Lung microvascular endothelial cell (primary cell): ENCODE data around the gene CEP250. TPM values are rescaled to one million over a fixed set of nuclear protein-coding genes. Genes with fewer than 3 reads are reported as not detected.
"Not testable (repeated sequence)": the region's sequence is repeated elsewhere in the genome, so short reads cannot be mapped to it uniquely, and the experiment has no call there.

Source experiments
- DNase-seq, 2 donors: peaks; one replicate each; pipeline versions ENCODE4 v3.0.0 to v3.0.0-alpha.2; 2010; ENCODE audit warnings: low read depth in 2 of 2
- total RNA-seq: library from RNA; depleted of rRNA; stranded (reverse); fragments of >200 nt; gene quantifications from 2 replicates; pipeline ENCODE4 v1.2.1, GENCODE V29; 2014

Gene CEP250, protein sequence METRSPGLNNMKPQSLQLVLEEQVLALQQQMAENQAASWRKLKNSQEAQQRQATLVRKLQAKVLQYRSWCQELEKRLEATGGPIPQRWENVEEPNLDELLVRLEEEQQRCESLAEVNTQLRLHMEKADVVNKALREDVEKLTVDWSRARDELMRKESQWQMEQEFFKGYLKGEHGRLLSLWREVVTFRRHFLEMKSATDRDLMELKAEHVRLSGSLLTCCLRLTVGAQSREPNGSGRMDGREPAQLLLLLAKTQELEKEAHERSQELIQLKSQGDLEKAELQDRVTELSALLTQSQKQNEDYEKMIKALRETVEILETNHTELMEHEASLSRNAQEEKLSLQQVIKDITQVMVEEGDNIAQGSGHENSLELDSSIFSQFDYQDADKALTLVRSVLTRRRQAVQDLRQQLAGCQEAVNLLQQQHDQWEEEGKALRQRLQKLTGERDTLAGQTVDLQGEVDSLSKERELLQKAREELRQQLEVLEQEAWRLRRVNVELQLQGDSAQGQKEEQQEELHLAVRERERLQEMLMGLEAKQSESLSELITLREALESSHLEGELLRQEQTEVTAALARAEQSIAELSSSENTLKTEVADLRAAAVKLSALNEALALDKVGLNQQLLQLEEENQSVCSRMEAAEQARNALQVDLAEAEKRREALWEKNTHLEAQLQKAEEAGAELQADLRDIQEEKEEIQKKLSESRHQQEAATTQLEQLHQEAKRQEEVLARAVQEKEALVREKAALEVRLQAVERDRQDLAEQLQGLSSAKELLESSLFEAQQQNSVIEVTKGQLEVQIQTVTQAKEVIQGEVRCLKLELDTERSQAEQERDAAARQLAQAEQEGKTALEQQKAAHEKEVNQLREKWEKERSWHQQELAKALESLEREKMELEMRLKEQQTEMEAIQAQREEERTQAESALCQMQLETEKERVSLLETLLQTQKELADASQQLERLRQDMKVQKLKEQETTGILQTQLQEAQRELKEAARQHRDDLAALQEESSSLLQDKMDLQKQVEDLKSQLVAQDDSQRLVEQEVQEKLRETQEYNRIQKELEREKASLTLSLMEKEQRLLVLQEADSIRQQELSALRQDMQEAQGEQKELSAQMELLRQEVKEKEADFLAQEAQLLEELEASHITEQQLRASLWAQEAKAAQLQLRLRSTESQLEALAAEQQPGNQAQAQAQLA (N-terminal part only)
- total RNA-seq: 6.2 and 7.6 TPM in 2 replicates

DNA sequence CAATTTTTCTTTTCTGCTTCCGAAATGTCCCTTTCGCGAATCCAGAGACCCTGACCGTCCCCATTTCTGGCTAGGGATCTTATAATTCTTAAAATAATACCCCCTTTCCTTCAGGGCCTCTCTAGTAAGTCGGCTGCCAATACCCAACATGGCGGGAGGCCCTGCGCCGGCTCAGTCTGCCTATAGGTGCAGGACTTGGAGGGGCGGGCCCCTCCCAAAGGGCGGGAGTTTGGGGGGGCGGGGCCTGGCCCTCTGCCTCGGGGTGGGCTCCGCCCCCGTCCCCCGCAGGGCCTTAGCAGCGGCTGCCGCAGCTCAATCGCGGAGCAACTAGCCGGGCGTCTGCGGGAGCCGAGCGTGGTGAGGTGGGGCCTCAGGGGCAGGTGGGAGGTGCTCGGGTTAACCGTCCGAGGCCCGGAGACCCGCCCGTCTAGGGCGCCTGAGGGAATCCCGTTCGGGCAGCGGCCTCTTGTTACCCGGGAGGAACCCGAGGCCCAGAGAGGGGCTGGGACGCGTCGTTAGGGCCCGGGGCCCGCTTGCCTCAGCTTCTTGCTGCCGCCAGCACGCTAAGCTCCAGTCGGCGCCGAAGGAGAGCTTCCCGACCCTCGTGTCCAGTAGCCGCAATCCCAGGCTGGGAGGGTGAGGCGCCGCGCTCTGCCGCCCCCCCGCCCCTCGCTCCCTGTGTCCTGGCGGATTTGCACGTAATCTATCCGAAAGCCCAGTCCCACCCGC, at the start of gene CEP250:
CEP250 (plus strand) TSS at position 718 of the 729 bp plus-strand sequence. CDS start 6,770 bp downstream, outside the sequence.
- peak; percentile 95 for DNase-seq

DNA sequence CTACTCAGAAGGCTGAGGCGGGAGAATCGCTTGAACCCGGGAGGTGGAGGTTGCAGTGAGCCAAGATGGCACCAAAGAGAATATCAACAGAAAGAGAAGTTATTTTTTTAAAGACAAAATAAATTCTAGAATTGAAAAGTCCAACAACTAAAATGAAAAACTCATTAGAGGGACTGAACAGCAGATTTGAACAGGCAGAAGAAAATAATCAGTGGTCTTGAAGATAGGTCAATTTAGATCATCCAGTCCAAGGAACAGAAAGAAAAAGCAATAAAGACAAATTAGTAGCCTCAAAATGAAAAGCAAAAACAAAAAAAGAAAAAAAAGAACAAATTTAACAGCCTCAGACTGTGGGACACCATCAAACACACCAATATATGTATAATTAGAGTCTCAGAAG, 49.6 kb upstream of the CEP250 start:
- DNase-seq: no peak

DNA sequence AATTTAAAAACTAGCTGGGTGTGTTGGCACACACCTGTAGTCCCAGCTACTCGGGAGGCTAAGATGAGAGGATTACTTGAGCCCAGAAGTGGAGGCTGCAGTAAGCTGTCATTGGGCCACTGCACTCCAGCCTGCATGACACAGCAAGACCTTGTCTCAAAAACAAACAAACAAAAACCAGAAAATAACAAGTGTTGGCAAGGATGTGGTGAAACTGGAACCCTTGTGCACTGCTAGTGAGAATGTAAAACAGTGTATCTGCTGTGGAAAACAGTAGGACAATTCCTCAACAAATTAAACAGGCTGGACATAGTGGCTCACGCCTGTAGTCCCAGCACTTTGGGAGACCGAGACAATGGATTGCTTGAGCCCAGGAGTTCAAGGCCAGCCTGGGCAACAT, 47.1 kb upstream of the CEP250 start:
- DNase-seq: no peak

DNA sequence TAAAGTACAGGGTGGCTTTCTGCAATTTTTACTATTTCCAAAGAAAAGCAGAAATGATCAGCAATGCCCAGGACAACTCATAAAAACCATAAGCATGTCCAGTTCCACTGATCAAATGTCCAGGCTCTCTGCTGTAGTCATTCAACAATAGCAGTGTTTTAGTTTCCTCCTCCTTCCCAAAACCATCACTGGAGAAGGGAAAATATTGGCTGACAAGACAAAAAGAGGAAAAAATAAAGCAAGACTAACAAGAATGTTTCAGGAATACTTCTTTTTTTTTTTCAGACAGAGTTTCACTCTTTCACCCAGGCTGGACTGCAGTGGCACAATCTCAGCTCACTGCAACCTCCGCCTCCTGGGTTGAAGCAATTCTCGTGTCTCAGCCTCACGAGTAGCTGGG, 45.9 kb upstream of the CEP250 start:
- DNase-seq: no peak

DNA sequence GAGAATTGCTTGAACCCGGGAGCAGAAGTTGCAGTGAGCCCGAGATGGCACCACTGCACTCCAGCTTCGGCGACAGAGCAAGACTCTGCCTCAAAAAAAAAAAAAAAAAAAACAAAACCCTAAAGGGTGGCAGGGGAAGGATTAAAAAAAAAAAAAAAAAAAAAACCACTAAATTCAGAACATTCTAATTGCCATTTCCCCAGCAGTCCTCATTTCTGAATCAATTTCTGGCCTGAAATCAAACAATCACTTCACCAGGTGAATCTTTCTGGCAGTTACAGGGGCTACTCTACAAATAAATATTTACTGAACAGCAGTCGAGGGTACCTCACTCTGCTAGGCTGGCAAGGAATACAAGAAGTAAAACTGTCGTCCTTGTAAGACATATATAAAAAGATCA, 44.8 kb upstream of the CEP250 start:
- DNase-seq: no peak

DNA sequence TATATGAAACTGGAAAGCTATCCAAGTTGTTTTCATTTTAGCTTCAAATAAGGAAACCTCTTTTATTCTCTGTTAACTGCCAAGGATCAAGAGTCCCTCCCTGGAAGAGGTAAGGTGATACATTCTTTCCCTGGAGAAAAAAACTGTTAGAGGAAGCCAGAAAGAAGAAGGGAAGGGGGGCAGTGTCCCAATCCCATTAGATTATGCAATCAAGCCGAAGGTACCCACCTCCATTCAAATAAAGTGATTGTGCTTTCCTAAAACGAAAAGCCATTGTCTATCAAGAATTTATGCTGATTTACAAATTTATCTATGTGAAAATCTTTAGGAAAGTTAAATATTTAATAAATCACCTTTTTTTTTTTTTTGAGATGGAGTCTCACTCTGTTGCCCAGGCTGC, 34.1 kb upstream of the CEP250 start:
- no peak for DNase-seq

DNA sequence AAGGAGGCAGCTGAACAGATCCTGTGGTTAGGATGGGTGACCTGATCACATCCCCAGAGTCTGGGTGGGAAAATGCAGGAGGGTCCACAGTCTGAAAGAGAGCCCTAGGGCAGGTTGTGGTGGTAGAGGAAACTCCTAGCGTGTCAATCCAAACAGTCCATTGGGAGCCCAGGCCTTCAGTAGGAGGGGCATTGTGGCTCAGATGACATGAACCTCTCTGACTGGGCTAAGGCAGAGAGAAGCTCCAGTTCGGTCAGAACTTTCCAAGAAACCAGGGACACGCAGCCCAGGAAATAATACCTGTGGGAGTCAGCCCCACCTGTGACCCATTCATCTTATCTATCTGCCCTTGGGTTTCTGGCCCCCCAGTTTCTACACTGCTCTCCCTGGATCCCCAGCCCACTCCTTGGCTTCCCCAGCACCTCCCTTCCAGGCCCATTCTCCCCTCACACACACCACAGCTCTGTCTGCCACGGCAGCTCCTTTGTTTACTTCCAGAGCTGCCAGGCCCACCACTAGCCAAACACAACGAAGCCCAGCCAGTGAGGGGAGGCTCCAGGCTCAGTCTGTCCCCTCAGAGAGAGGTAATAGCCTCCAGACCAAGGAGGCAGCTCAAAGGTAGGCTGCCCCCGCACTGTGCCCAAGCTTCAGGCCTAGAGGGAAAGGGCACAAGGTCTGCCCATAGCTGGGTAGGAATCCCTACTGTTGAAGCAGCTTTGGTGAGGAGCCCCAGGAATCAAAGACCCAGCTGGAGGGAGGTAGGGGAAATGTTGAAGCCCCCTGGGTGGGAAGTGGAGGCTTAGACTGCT, 23.6 kb upstream of the CEP250 start:
- DNase-seq: no peak

DNA sequence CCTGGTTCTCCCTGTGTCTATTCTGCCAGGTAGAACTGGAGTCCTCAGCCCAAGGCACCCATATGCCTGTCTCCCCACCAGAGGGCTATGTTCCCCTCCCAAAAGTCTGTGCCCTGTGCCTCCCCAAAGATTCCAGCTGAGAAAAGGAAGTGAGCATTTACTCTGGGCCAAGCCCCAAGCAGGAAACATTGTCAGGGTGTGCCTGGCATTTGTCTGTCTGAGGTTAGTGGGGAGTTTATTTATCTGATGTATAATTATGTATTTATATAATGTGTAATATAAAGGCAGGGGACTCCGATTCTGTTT, 23.0 kb upstream of the CEP250 start:
- DNase-seq: no peak

DNA sequence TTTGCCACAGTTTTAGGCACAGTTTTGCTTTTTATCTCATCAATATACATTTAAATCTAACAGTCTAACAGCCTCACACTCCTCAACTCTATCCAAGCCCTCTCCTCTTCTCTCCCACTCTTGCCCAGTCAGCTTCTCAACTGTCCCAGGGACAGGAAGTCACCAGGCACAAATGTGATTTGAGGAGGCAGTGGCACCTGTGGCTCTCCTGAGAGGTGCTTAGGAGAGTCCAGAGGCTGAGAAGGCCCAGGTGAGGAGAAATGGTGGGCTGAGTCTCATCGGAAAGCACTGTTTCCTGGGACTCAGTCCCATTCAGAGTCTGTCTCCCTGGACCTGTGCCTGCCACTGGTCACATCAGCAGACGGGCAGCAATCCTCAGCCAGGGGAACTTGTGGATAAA, 22.1 kb upstream of the CEP250 start:
- DNase-seq: no peak

DNA sequence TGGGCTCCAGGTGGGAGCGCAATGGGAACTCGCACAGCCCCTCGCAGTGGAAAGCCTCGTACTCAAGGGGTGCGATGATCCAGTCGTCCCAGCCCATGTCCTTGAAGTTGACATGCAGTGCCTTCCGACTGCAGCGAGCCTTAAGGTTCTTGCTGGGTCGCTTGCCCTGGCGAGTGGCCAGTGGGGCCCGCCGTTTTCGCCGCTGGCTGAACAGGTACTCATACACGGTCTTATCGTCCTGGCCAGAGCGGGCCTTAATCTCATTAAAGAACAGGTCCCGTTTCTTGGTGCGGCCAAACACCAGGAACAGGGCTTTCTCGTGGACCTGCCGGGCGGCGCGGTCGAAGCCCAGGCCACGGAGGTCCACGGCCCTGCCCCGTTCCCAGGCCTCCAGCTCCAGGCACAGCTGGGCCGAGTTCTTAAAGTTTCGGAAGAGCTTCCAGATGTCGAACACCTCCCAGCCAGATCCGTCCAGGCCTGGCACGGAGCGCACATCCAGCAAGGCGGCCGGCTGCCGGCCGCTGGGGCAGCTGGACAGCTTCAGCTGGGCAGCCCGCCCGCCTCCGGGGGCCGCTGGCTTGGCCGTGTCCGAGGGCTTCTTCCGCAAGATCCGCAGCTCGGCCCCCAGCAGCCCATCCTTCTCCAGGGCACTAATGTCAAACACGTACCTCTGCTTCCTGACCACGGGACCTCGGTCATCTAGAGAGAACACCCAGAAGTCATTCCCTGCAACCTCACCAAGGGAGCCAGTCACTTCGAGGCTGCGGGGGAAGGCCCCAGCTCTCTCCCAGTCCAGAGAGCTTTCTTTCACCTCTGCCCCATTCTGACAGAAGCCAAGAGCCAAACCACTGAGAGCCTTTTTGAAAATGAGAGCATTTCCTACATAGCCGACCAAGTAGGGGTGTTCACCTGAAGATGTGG, 21.1 kb upstream of the CEP250 start:
- no peak for DNase-seq

DNA sequence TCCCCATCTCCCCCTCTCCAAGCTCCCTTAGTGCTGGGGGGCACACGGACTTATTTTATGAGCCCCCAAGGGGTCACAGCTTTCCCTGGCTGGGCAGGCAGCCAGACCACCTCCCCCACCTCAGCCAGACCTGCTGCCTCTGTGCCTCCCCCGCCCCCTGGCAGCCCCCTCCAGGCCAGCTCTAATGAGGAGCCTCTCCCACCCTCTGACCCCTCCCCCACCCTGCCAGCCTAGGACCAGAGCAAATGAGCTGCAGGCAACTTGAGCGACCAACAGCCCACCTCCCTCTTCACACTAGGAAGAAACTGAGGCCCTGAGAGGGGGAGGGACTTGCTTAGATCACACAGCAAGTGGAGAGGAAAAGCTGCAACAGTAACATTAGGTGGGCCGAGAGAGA, 19.2 kb upstream of the CEP250 start:
- no peak for DNase-seq

DNA sequence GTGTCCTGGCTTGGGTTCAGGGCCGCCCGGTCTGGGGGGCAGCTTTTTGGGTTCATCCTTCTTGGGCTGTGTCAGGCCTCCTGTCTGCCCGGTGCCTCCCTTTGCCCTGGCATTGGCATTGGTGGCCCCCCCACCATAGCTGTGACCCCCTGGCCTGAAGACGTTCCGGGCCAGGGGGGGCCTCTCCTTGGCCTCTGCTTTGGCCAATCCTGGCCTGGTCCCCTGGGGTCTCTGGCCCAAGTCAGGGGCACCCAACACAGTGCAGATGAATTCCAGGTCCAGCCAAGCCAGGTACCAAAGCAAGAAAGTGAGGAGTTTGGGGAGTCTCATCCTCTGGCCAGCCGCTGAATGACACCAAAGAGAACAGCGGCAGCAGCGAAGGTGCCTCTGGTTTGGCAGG, 17.8 kb upstream of the CEP250 start:
- DNase-seq: no peak

DNA sequence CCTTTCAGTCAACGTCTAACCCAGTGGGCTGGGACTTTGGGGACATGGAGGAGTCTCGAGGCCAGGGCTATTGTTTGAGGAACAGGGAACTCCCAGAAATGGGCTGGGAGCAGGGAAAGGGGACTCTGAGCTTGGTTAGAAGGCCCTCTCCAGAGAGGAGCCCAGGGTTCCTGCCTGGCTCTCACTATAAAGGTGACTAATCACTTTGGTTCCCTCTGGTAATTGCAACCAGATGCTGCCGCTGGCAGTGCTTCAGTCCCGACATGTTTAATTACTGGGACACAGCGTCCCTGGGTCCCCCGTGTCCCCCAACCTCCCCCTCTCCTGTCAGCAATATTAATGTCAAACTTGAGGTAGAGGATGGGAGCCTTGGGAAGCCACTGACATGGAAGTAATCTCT, 12.4 kb upstream of the CEP250 start:
- DNase-seq: peak in 1 of 2 donors; percentile 50

DNA sequence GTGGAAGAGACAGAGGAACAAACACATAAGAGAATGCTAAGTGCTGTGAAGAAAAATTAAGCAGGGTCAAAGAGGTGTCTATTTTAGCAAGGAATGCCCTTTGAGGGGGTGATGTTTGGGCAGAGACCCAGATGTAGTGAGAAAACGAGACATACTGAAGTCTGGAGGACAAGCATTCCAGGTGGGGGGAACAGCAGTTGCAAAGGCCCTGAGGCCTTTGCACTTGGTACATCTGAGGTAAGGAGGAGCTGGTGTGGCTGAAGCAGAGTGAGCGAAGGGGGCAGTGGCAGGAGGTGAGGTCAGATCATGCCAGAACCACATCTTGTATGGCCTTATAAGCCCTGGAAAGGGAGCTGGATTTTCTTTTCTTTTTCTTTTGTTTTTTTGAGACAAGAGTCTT, 11.2 kb upstream of the CEP250 start:
- no peak for DNase-seq

DNA sequence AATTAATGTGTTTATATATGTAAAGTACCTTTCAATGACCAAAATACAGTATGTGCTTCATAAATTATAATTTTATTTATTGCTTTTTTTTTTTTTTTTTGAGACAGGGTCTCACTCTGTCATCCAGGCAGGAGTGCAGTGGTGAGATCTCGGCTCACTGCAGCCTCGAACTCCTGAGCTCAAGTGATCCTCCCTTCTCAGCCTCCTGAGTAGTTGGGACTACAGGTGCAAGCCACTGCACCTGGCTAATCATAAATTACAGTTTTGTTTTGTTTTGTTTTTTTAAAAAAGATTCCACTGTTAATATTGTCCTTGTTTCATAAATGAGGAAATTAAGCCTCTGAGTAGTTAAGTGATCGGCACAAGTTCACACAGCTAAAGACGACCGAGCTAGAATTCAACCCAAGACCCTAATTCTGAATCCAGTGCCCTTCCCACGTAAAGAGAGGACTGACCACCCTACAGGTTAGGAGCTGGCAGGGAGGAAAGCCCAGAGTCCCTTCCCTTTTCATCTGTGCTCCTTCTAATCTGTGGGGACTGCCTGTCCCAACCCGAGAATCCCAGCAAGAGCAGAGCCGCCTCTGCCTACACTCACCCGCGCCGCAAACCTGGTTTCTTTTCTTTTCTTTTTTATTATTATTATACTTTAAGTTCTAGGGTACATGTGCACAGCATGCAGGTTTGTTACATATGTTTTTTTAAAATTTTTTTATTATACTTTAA, 8.9 kb upstream of the CEP250 start:
- no peak for DNase-seq

DNA sequence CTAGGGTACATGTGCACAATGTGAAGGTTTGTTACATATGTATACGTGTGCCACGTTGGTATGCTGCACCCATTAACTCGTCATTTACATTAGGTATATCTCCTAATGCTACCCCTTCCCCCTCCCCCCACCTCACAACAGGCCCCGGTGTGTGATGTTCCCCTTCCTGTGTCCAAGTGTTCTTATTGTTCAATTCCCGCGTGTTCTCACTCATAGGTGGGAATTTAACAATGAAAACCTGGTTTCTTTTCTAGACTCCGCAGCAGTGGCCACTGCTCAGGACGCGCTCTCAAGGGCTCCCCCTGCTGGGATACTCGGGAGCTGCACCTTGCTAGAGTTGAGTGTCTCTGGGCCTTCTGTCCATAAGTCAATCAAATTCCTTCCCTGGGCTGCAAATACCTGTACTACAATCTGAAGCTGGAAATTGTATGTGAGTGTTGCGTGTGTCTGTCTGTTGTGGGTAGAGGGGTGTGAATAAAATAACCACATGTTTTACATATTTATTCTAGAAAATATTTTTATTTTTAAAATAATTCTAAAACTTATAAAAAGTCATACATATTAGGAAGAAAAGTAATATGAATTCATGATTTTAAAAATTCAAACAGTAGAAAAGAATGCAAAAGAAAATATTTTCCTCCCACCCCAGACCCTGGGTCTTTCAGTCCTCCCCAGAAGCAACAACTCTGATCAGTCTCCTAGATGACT, 8.2 kb upstream of the CEP250 start:
- DNase-seq: peak; percentile 83 to 87

DNA sequence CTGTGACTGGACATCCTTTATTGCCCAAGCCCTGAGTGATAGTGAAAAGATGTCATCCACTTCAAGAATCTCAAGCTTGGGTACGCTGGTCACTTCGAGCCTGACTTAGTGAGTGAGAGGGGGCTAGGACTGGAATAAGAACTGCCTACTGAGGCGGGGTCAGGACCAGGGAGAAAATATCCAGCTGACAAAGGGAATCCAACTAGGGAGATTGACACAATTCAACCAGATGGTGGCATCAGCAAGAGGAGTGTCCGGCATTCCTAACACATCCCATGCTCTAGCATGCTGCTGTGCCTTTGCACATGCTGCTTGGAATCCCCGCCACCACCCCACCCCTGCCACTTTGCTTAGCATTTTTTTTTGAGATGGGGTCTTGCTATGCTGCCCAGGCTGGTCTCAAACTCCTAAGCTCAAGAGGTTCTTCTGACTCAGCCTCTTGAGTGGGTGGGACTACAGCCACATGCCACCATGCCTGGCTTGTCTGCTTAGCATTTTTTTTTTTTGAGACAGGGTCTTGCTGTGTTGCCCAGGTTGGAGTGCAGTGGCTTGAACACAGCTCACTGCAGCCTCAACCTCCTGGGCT, 6.5 kb upstream of the CEP250 start:
- DNase-seq: no peak

DNA sequence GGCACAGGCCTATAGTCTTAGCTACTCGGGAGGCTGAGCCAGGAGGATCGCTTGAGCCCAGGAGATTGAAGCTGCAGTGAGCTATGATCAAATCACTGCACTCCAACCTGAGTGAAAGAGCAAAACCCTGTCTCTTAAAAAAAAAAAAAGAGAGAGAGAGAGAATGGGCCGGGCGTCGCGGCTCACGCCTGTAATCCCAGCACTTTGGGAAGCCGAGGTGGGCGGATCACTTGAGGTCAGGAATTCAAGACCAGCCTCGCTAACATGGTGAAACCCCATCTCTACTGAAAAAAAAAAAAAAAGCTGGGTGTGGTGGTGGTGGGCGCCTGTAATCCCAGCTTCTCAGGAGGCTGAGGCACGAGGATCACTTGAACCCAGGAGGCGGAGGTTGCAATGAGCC, 5.5 kb upstream of the CEP250 start:
- not testable (repeated sequence) for DNase-seq
